NCI-H1092 (cell line): ENCODE measurements around the gene TMEM79.
A peak's percentile ranks its signal among the peaks of the same experiment; 100 is the strongest.

Experiments
- DNase-seq: peaks from one replicate; lab custom pipeline; 2025; lab: John Stamatoyannopoulos, UW

Gene TMEM79

GRCh38 chr1:156263288-156263655 lies 20.9 kb upstream of the TMEM79 start:
- no peak for DNase-seq

GRCh38 chr1:156266051-156266450 lies 18.1 kb upstream of the TMEM79 start:
- no peak for DNase-seq

GRCh38 chr1:156268336-156268735 lies 15.8 kb upstream of the TMEM79 start:
- no peak for DNase-seq

GRCh38 chr1:156270314-156270713 lies 13.8 kb upstream of the TMEM79 start:
- no peak for DNase-seq

- DNase-seq: no peak
These were observed 7.6 kb upstream of the TMEM79 start for GRCh38 chr1:156276532-156276931.

GRCh38 chr1:156276966-156277381 lies 7.2 kb upstream of the TMEM79 start:
- DNase-seq: no peak

GRCh38 chr1:156279837-156280236 lies 4.3 kb upstream of the TMEM79 start:
- DNase-seq: no peak

- DNase-seq: no peak
These were observed 2.8 kb upstream of the TMEM79 start for GRCh38 chr1:156281281-156281680.

- DNase-seq: no peak
These were observed 2.2 kb upstream of the TMEM79 start for GRCh38 chr1:156281693-156282478.

- peak; percentile 99 for DNase-seq
These were observed 1.5 kb upstream of the TMEM79 start, which contains the start of gene SMG5 for GRCh38 chr1:156282479-156283222. Gene SMG5 (minus strand): TSS chr1:156282825. CDS start chr1:156282680, 145 bp downstream.

- DNase-seq: no peak
These were observed 604 bp upstream of the TMEM79 start for GRCh38 chr1:156283521-156283920.

GRCh38 chr1:156284757-156285156 lies 632 bp downstream of the TMEM79 start:
- DNase-seq: no peak

- DNase-seq: no peak
These were observed 1.3 kb downstream of the TMEM79 start for GRCh38 chr1:156285437-156285836.

GRCh38 chr1:156286061-156286460 lies 1.9 kb downstream of the TMEM79 start:
- no peak for DNase-seq

- no peak for DNase-seq
These were observed 5.7 kb downstream of the TMEM79 start for GRCh38 chr1:156289857-156290256.

- DNase-seq: no peak
These were observed 7.3 kb downstream of the TMEM79 start for GRCh38 chr1:156291226-156292061.

- DNase-seq: no peak
These were observed 8.9 kb downstream of the TMEM79 start for GRCh38 chr1:156293098-156293434.

GRCh38 chr1:156293895-156294294 lies 9.8 kb downstream of the TMEM79 start:
- DNase-seq: no peak

GRCh38 chr1:156295391-156295947 lies 11.3 kb downstream of the TMEM79 start, which contains the start of gene GLMP:
Gene GLMP (minus strand): TSS chr1:156295679. CDS start chr1:156295645, 34 bp downstream.
- DNase-seq: peak; percentile 16

- no peak for DNase-seq
These were observed 14.8 kb downstream of the TMEM79 start, which contains the start of gene VHLL for GRCh38 chr1:156298852-156299357. Gene VHLL (minus strand): TSS chr1:156299307. CDS start chr1:156299189, 118 bp downstream.

GRCh38 chr1:156303241-156303640 lies 19.1 kb downstream of the TMEM79 start:
- DNase-seq: no peak

GRCh38 chr1:156305215-156305614 lies 21.1 kb downstream of the TMEM79 start:
- no peak for DNase-seq
